Activated T-helper 1 cell treated with Interleukin-2 at 50 U/mL for 16 hours (primary cell): ENCODE data around the gene ABCB1.
"Not testable (repeated sequence)": the region's sequence is repeated elsewhere in the genome, so short reads cannot be mapped to it uniquely, and the experiment has no call there.

Experiments used
- DNase-seq: peaks from one replicate; pipeline ENCODE4 v3.0.0-alpha.2; 2020; ENCODE audit warnings: low read depth

ABCB1 gene

GRCh38 chr7:87469204-87469603 is 131.5 kb downstream of the ABCB1 start:
- not testable (repeated sequence) for DNase-seq

GRCh38 chr7:87465534-87465880 is 135.2 kb downstream of the ABCB1 start:
- DNase-seq: not testable (repeated sequence)

DNA sequence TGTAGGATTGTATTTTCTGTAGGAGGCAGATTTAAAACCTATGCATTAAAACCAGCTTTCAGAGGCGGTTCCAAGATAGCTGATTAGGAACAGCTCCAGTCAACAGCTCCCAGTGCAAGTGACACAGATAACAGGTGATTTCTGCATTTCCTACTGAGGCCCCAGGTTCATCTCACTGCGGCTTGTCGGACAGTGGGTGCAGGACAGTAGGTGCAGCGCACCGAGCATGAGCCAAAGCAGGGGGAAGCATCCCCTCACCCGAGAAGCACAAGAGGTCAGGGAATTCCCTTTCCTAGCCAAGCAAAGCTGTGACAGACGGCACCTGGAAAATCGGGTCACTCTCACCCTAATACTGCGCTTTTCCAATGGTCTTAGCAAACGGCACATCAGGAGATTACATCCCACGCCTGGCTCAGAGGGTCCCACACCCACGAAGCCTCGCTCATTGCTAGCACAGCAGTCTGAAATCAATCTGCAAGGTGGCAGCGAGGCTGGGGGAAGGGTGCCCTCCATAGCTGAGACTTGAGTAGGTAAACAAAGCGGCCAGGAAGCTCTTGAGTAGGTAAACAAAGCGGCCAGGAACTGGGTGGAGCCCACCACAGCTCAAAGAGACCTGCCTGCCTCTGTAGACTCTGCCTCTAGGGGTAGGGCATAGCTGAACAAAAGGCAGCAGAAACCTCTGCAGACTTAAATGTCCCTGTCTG is 135.7 kb downstream of the ABCB1 start:
- not testable (repeated sequence) for DNase-seq

DNA sequence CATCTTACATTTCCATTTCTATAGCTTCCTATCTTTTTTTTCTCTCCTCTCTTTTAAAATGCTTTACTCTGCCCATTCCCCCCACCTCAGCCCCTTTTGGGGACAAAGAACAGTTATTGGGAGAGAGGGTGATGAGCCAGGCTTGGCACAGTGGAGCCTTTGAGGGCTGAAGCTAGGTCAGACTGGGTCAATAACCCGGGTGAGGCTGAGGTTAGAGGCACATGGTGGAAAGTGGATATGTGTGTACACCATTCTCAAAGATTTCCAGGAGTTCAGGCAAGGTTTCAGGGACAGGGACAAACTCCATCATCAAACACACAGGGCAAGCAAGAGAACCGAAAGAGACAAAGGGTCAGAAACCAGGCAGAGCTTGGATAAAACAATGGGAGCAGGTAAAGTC is 136.7 kb downstream of the ABCB1 start:
- DNase-seq: no peak

GRCh38 chr7:87460444-87460843 is 140.2 kb downstream of the ABCB1 start:
- not testable (repeated sequence) for DNase-seq

- DNase-seq: no peak
These were observed 140.7 kb downstream of the ABCB1 start for GRCh38 chr7:87459941-87460340.

DNA sequence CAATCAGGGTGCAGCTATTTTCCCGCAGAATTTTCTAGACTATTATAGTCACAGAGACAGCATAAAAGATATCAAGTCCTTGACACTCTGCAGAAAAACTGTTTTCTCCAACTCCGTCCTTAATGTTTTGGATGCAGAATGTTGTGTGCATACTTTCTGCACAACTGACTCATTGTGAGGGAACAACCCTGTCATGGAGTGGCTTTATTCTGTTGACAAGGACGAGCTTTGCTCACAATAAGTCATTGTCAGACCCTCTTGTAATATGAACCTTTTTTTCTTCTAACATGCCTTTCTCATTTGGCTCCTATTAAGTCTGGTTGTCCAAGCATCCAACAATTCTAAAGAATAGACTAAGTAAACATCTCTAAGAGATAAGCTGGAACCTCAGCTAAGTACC is 142.5 kb downstream of the ABCB1 start:
- DNase-seq: no peak

DNA sequence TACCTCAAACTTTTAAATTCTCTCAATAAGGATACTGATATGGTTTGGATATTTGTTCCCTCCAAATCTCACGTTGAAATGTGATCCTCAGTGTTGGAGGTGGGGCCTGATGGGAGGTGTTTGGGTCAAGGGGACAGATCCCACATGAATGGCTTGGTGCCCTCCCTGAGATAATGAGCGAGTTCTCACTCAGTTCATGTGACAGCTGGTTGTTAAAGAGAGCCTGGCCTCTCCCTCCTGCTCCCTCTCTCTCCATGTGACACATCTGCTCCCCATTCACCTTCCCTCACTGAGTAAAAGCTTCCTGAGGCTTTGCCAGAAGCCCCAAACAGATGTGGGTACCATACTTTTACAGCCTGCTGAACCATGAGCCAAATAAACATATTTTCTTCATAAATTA is 144.4 kb downstream of the ABCB1 start:
- no peak for DNase-seq
